H1 (cell line): ENCODE data around the gene KCTD15. TPM values are rescaled to one million over a fixed set of nuclear protein-coding genes. Genes with fewer than 3 reads are reported as not detected.

Source experiments
- CTCF ChIA-PET: fragments of 300-600 bp; sonication (Branson Sonifier 250); formaldehyde crosslinking; loops from one replicate; lab custom pipeline; 2021; ENCODE audit not compliant: partially characterized antibody; lab: Charles Lee
- POLR2A ChIA-PET: fragments of 300-600 bp; sonication (Branson Sonifier 250); formaldehyde crosslinking; loops from one replicate; lab custom pipeline; 2021; ENCODE audit warnings: inconsistent platforms; ENCODE audit not compliant: partially characterized antibody; lab: Charles Lee
- DNase-seq, 2 experiments: peaks; one replicate each; pipeline versions ENCODE4 v3.0.0 to v3.0.0-alpha.2; 2010 to 2022; ENCODE audit warnings: low spot score in 2 of 2, low read depth in 1 of 2, mixed read lengths in 1 of 2
- FAIRE-seq: peaks from 2 replicates; lab custom pipeline; 2011; peaks lifted over from hg19 to GRCh38; lab: Jason Lieb, UNC
- H2AFZ ChIP-seq: 2 replicates; pipeline ENCODE4 v1.8.1; 2012; ENCODE audit warnings: low read length, inconsistent platforms
- H2AK5ac ChIP-seq: 2 replicates; pipeline ENCODE4 v1.6.1; 2013; ENCODE audit warnings: low read depth, low read length
- H2BK120ac ChIP-seq: replicated peaks from 2 replicates; pipeline ENCODE3; 2013; ENCODE audit warnings: low read depth, low read length, inconsistent platforms
- H2BK12ac ChIP-seq: 2 replicates; pipeline ENCODE4 v1.6.1; 2013; ENCODE audit warnings: low read depth, low read length
- H2BK15ac ChIP-seq: 2 replicates; pipeline ENCODE4 v1.6.1; 2013; ENCODE audit warnings: low read length
- H2BK20ac ChIP-seq: 2 replicates; pipeline ENCODE4 v1.6.1; 2013; ENCODE audit warnings: low read length
- H2BK5ac ChIP-seq: 2 replicates; pipeline ENCODE4 v1.6.1; 2013; ENCODE audit warnings: low read depth, low read length
- H3K14ac ChIP-seq: 2 replicates; pipeline ENCODE4 v1.6.1; 2013; ENCODE audit warnings: inconsistent platforms; ENCODE audit not compliant: insufficient read length
- H3K18ac ChIP-seq: 2 replicates; pipeline ENCODE4 v1.6.1; 2013; ENCODE audit warnings: low read length; ENCODE audit errors: extremely low read depth
- H3K23ac ChIP-seq: 2 replicates; pipeline ENCODE4 v1.6.1; 2013; ENCODE audit warnings: inconsistent platforms; ENCODE audit not compliant: insufficient read length
- H3K23me2 ChIP-seq: 2 replicates; pipeline ENCODE4 v1.6.1; 2013; ENCODE audit warnings: low read depth, low read length
- H3K27ac ChIP-seq: 2 replicates; pipeline ENCODE4 v1.6.1; 2011; ENCODE audit warnings: low read depth, low read length, inconsistent platforms
- H3K27me3 ChIP-seq, 4 experiments: replicated peaks in 1 of 4; 1 replicate in 1 of 4; 2 replicates in 3 of 4; pipeline versions ENCODE4 v1.6.1 to v1.8.1; 2011 to 2013; ENCODE audit warnings: low read length in 3 of 4, mild to moderate bottlenecking in 3 of 4, inconsistent platforms in 2 of 4, mixed read lengths in 2 of 4, moderate library complexity in 1 of 4; ENCODE audit not compliant: control insufficient read depth in 3 of 4, insufficient read depth in 3 of 4; ENCODE audit errors: extremely low read depth in 1 of 4
- H3K36me3 ChIP-seq, 4 experiments: 2 replicates each; pipeline versions ENCODE4 v1.6.1 to v1.8.1; 2011 to 2013; ENCODE audit warnings: mild to moderate bottlenecking in 4 of 4, low read length in 3 of 4, moderate library complexity in 2 of 4, control low read depth in 1 of 4, inconsistent platforms in 1 of 4; ENCODE audit not compliant: insufficient read depth in 4 of 4, control insufficient read depth in 2 of 4
- H3K4ac ChIP-seq: replicated peaks from 2 replicates; pipeline ENCODE3; 2013; ENCODE audit warnings: low read length, low read depth, mixed read lengths, inconsistent platforms; ENCODE audit not compliant: insufficient read length
- H3K4me1 ChIP-seq, 4 experiments: replicated peaks in 1 of 4; 1 replicate in 1 of 4; 2 replicates in 3 of 4; pipeline versions ENCODE4 v1.6.1 to v1.8.1; 2011 to 2013; ENCODE audit warnings: low read length in 3 of 4, inconsistent platforms in 2 of 4, mixed read lengths in 1 of 4; ENCODE audit not compliant: insufficient read depth in 4 of 4, control insufficient read depth in 3 of 4
- H3K4me2 ChIP-seq, 2 experiments: 2 replicates each; pipeline versions ENCODE4 v1.6.1 to v1.8.1; 2011 to 2013; ENCODE audit warnings: low read depth in 2 of 2, low read length in 2 of 2, control low read depth in 1 of 2, inconsistent platforms in 1 of 2, mild to moderate bottlenecking in 1 of 2; ENCODE audit not compliant: insufficient read depth in 1 of 2
- H3K4me3 ChIP-seq, 4 experiments: fragments of 200-600, 300-600 bp in 1 of 4; sonication (generic), shearing (Covaris generic), sonication (Bioruptor Twin) in 1 of 4; 2 replicates each; pipeline versions ENCODE4 v1.5.1 to v1.8.1; 2011 to 2016; ENCODE audit warnings: low read length in 4 of 4, low read depth in 3 of 4, control low read depth in 2 of 4, inconsistent platforms in 2 of 4, mild to moderate bottlenecking in 2 of 4, mixed read lengths in 1 of 4, moderate library complexity in 1 of 4; ENCODE audit not compliant: insufficient read depth in 2 of 4; ENCODE audit errors: extremely low read depth in 1 of 4
- H3K56ac ChIP-seq: replicated peaks from 2 replicates; pipeline ENCODE3; 2013; ENCODE audit warnings: low read depth, mild to moderate bottlenecking, mixed read lengths, low read length, inconsistent platforms; ENCODE audit not compliant: insufficient read length
- H3K79me1 ChIP-seq: 2 replicates; pipeline ENCODE4 v1.6.1; 2013; ENCODE audit warnings: low read depth, low read length, control low read depth
- H3K79me2 ChIP-seq, 2 experiments: 2 replicates each; pipeline versions ENCODE4 v1.6.1 to v1.8.1; 2012 to 2013; ENCODE audit warnings: low read length in 2 of 2, mild to moderate bottlenecking in 2 of 2, inconsistent platforms in 1 of 2; ENCODE audit not compliant: insufficient read depth in 2 of 2, control insufficient read depth in 1 of 2
- H3K9ac ChIP-seq, 4 experiments: replicated peaks in 1 of 4; 1 replicate in 1 of 4; 2 replicates in 3 of 4; pipeline versions ENCODE4 v1.6.1 to v1.8.1; 2011 to 2013; ENCODE audit warnings: low read depth in 3 of 4, low read length in 3 of 4, control low read depth in 2 of 4, mild to moderate bottlenecking in 2 of 4, moderate library complexity in 2 of 4, inconsistent platforms in 1 of 4; ENCODE audit errors: extremely low read depth in 1 of 4
- H3K9me3 ChIP-seq, 2 experiments: 2 replicates each; pipeline versions ENCODE4 v1.6.1 to v1.8.1; 2012 to 2013; ENCODE audit warnings: mild to moderate bottlenecking in 2 of 2, moderate library complexity in 2 of 2, control low read depth in 1 of 2, inconsistent platforms in 1 of 2, low read depth in 1 of 2, low read length in 1 of 2, mixed read lengths in 1 of 2; ENCODE audit not compliant: insufficient read depth in 2 of 2
- H4K20me1 ChIP-seq, 2 experiments: replicated peaks in 1 of 2; 2 replicates each; pipeline versions ENCODE3 to v1.8.1; 2011 to 2013; ENCODE audit warnings: inconsistent platforms in 2 of 2, low read length in 2 of 2, mild to moderate bottlenecking in 1 of 2; ENCODE audit not compliant: insufficient read depth in 2 of 2, control insufficient read depth in 1 of 2
- H4K5ac ChIP-seq: 2 replicates; pipeline ENCODE4 v1.6.1; 2013; ENCODE audit warnings: low read length, low read depth, mixed read lengths, inconsistent platforms; ENCODE audit not compliant: insufficient read length
- H4K8ac ChIP-seq: 2 replicates; pipeline ENCODE4 v1.8.0; 2013; ENCODE audit warnings: mild to moderate bottlenecking, moderate library complexity, low read length, inconsistent platforms; ENCODE audit not compliant: insufficient read depth; ENCODE audit errors: extremely low read depth
- H4K91ac ChIP-seq: replicated peaks from 2 replicates; pipeline ENCODE3; 2013; ENCODE audit warnings: low read length, mixed read lengths, inconsistent platforms; ENCODE audit not compliant: insufficient read length
- CHD1 ChIP-seq: IDR thresholded peaks from 2 replicates; pipeline ENCODE4 v1.6.1; 2012; ENCODE audit warnings: low read depth, low read length, improper control_type of control experiment
- CTBP2 ChIP-seq: IDR thresholded peaks from 2 replicates; pipeline ENCODE4 v1.7.0; 2011; ENCODE audit warnings: borderline replicate concordance, mild to moderate bottlenecking, moderate library complexity, mixed read lengths, low read length; ENCODE audit not compliant: insufficient read depth, insufficient read length
- E2F6 ChIP-seq: IDR thresholded peaks from 2 replicates; pipeline ENCODE4 v1.6.1; 2012; ENCODE audit warnings: inconsistent platforms
- EGR1 ChIP-seq: IDR thresholded peaks from 2 replicates; pipeline ENCODE4 v1.6.1; 2011; ENCODE audit warnings: low read depth, low read length, borderline replicate concordance
- GTF2F1 ChIP-seq: IDR thresholded peaks from 2 replicates; pipeline ENCODE4 v1.6.1; 2012; ENCODE audit warnings: low read depth, low read length, improper control_type of control experiment, borderline replicate concordance
- JUN ChIP-seq: IDR thresholded peaks from 2 replicates; pipeline ENCODE4 v1.6.1; 2011; ENCODE audit warnings: low read depth, mild to moderate bottlenecking, improper control_type of control experiment, low read length
- JUND ChIP-seq: IDR thresholded peaks from 2 replicates; pipeline ENCODE4 v1.6.1; 2011; ENCODE audit warnings: mild to moderate bottlenecking, improper control_type of control experiment, low read length
- KDM1A ChIP-seq: fragments of 200-600, 300-600 bp; sonication (generic); IDR thresholded peaks from 2 replicates; pipeline ENCODE4 v1.7.1; 2016; ENCODE audit warnings: mild to moderate bottlenecking, low read length, borderline replicate concordance
- POU5F1 ChIP-seq: IDR thresholded peaks from 2 replicates; pipeline ENCODE4 v1.6.1; 2011; ENCODE audit warnings: low read depth, mild to moderate bottlenecking, low read length, moderate library complexity
- SIN3A ChIP-seq, 2 experiments: IDR thresholded peaks in 1 of 2; conservative IDR thresholded peaks in 1 of 2; 2 replicates each; pipeline ENCODE4 v1.6.1; 2011 to 2012; ENCODE audit warnings: low read length in 2 of 2, improper control_type of control experiment in 1 of 2, low read depth in 1 of 2, mild to moderate bottlenecking in 1 of 2
- WGBS, 2 experiments: shearing (Covaris generic) in 1 of 2; methylation state at CpG; one replicate each; pipeline versions ENCODE4 v1.1.6 to v1.1.7; 2013 to 2015; ENCODE audit warnings: low lambda C conversion rate in 2 of 2, mixed read lengths in 2 of 2, inconsistent platforms in 1 of 2, low coverage in 1 of 2, missing lambda C conversion rate in 1 of 2; ENCODE audit not compliant: insufficient replicate concordance in 2 of 2, insufficient coverage in 1 of 2, insufficient read length in 1 of 2; ENCODE audit errors: extremely low coverage in 1 of 2, missing lambda C conversion rate in 1 of 2; 5-methylcytosine and 5-hydroxymethylcytosine counted together
- polyA plus RNA-seq, 7 experiments: library from polyadenylated mRNA; depleted of rRNA in 3 of 7; stranded (reverse) in 5 of 7; unstranded in 2 of 7; fragments of >200 nt in 5 of 7; fragments of 200-250 nt in 2 of 7; gene quantifications; 1 replicate in 5 of 7; 2 replicates in 1 of 7; 4 replicates in 1 of 7; pipeline versions ENCODE4 v1.2.1 to v1.2.3, GENCODE V29; 2011 to 2013; ENCODE audit warnings: missing spikeins in 2 of 7, mixed read lengths in 2 of 7
- total RNA-seq: library from RNA; stranded (reverse); fragmentation: NEBNext Ultra II Directional; extraction: Animal tissue kit (Norgen Biotek cat#: 25700); gene quantifications from 2 replicates; pipeline ENCODE4 v1.2.1, GENCODE V29; 2021
- TF ChIP-seq, protein P1 (sequence below): IDR thresholded peaks from 2 replicates; pipeline ENCODE4 v1.6.1; 2012; ENCODE audit warnings: inconsistent platforms
- TF ChIP-seq, protein P2 (sequence below): IDR thresholded peaks from 2 replicates; pipeline ENCODE4 v1.6.1; 2011; ENCODE audit warnings: low read depth, mild to moderate bottlenecking, low read length; ENCODE audit not compliant: insufficient read depth

KCTD15 gene
- total and polyA plus RNA-seq, 2 of the 8 experiments (the other 6 are each of a cell fraction or from before 2014, with no cell fraction given) = 25.1 to 27.0 TPM

DNA sequence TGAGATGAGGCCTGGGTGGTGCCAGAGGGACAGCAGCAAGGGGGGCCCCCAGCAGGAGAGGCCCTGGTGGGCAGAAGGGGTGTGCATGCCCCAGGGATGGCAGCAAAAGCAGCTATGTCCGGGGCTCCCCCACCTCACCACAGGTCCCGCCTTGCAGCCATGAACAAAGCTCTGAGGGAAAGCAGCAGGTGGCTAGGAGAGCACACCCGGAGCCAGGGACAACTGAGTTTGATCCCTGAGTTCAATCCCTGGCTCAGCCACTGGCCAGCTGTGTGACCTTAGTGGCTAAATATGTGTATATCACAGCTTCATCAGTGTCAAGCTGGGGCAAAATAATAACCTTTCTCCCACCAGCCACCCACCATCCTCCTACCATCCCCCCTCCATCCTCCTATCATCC is 47.7 kb upstream of the KCTD15 start:
- H3K4ac ChIP-seq = no peak overlapping the region
- H2BK5ac ChIP-seq = no peak overlapping the region
- ChIA-PET POLR2A (interaction anchor here (0.8 kb wide), 1 partner anchor 226 kb away, joined by 3 read pairs; no protein-coding TSS in a partner anchor), CTCF (interaction anchor here (1.1 to 2.8 kb wide), 6 partner anchors 9 to 333 kb away, joined by 3 to 7 read pairs (median 3); no protein-coding TSS in a partner anchor)
- no peaks in the 10 kb centered on the region for H3K79me1 ChIP-seq
- WGBS, 2 experiments = 94% methylated on average over 3 of the region's 3 CpGs; no CpG with 5 or more reads in 1 of the 2 experiments
- no peak for FAIRE-seq
- no peak overlapping the region for H3K4me2 ChIP-seq
- H3K56ac ChIP-seq = no peak overlapping the region
- no peak overlapping the region for H3K14ac ChIP-seq
- no peaks in the 10 kb centered on the region for H3K9me3 ChIP-seq
- H2BK15ac ChIP-seq = no peak overlapping the region
- no peak overlapping the region for H2BK20ac ChIP-seq
- no peak overlapping the region for H3K27ac ChIP-seq
- H4K20me1 ChIP-seq = no peaks in the 10 kb centered on the region
- no peaks in the 10 kb centered on the region for H3K79me2 ChIP-seq
- no peaks in the 10 kb centered on the region; a peak in 1 of 7 replicates for H3K4me1 ChIP-seq
- H4K91ac ChIP-seq = no peak overlapping the region
- no peak overlapping the region for H2AFZ ChIP-seq
- DNase-seq = no peak
- H3K23ac ChIP-seq = no peak overlapping the region
- H3K18ac ChIP-seq = no peak overlapping the region
- H2BK120ac ChIP-seq = no peak overlapping the region
- no peak overlapping the region for H2BK12ac ChIP-seq
- H3K23me2 ChIP-seq = no peaks in the 10 kb centered on the region; the same call in 1 of the 2 replicates
- no peak overlapping the region for H2AK5ac ChIP-seq
- H3K9ac ChIP-seq = no peak overlapping the region
- no peaks in the 10 kb centered on the region for H3K36me3 ChIP-seq
- H3K27me3 ChIP-seq = no peaks in the 10 kb centered on the region; a peak in 1 of 7 replicates
- no peak overlapping the region for H4K5ac ChIP-seq
- H3K4me3 ChIP-seq = no peak overlapping the region
- no peak overlapping the region for H4K8ac ChIP-seq
- TF ChIP-seq SIN3A (conservative IDR thresholded peaks at IDR 0.05 in 1 of 2, IDR thresholded peaks at IDR 0.05 in 1 of 2; ENCODE audit: low read depth in 1 of 2, low read length in 2 of 2) (no peak), CTBP2 (no peak), GTF2F1 (no peak), E2F6 (no peak), JUN (no peak), KDM1A (no peak), EGR1 (no peak), JUND (no peak), CHD1 (no peak), POU5F1 (no peak)
- TF ChIP-seq, protein P1, sequence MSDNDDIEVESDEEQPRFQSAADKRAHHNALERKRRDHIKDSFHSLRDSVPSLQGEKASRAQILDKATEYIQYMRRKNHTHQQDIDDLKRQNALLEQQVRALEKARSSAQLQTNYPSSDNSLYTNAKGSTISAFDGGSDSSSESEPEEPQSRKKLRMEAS = no peak
- TF ChIP-seq, protein P2, sequence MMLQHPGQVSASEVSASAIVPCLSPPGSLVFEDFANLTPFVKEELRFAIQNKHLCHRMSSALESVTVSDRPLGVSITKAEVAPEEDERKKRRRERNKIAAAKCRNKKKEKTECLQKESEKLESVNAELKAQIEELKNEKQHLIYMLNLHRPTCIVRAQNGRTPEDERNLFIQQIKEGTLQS = no peak
